ENCODE measurements around the gene NLGN2. TPM values are rescaled to one million over a fixed set of nuclear protein-coding genes. Genes with fewer than 3 reads are reported as not detected.

The NLGN2 gene
- total RNA-seq, 3 donors from 2014 or later: 2.9 to 38.0 (median 6.7) TPM

DNA sequence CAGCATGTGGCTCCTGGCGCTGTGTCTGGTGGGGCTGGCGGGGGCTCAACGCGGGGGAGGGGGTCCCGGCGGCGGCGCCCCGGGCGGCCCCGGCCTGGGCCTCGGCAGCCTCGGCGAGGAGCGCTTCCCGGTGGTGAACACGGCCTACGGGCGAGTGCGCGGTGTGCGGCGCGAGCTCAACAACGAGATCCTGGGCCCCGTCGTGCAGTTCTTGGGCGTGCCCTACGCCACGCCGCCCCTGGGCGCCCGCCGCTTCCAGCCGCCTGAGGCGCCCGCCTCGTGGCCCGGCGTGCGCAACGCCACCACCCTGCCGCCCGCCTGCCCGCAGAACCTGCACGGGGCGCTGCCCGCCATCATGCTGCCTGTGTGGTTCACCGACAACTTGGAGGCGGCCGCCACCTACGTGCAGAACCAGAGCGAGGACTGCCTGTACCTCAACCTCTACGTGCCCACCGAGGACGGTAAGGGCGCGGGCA lies 645 bp downstream of the NLGN2 start:
- Histone ChIP-seq H3K36me3 (ENCODE audit: low read depth) (no peaks in the 10 kb centered on the region), H3K9me3 (no peaks in the 10 kb centered on the region), H3K4me3 (no peak overlapping the region), H3K4me1 (ENCODE audit: low read depth) (peaks cover 8% of the 10 kb centered on the region)
- DNase-seq (peak in 1 of 3 donors; percentile 41), ATAC-seq (no peak)
- TF ChIP-seq, protein P1, sequence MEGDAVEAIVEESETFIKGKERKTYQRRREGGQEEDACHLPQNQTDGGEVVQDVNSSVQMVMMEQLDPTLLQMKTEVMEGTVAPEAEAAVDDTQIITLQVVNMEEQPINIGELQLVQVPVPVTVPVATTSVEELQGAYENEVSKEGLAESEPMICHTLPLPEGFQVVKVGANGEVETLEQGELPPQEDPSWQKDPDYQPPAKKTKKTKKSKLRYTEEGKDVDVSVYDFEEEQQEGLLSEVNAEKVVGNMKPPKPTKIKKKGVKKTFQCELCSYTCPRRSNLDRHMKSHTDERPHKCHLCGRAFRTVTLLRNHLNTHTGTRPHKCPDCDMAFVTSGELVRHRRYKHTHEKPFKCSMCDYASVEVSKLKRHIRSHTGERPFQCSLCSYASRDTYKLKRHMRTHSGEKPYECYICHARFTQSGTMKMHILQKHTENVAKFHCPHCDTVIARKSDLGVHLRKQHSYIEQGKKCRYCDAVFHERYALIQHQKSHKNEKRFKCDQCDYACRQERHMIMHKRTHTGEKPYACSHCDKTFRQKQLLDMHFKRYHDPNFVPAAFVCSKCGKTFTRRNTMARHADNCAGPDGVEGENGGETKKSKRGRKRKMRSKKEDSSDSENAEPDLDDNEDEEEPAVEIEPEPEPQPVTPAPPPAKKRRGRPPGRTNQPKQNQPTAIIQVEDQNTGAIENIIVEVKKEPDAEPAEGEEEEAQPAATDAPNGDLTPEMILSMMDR (IDR thresholded peaks at IDR 0.05): no peak
- intact Hi-C loops (cut with DNase I, micrococcal nuclease): no loop called here

DNA sequence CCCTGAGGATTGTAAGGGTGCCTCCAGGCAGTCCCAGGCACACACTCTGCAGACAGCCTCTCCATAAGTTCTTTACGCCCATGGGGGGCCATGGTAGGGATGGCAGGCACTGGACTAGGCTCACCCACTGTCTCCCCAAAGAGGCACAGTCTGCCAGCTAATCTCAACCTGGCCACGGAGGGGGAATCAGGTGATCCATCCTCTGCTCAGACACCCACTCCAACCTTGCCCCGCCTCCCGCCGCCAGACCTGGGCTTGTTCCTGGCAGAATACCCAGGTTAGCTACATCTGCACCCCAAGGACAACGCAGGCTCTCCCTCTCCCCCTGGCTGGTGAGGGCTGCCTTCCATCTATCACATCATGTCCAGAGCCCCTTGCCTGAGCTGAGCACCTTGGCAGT lies 1.2 kb downstream of the NLGN2 start:
- DNase-seq (no peak), ATAC-seq (no peak)
- intact Hi-C loops (cut with DNase I, micrococcal nuclease): no loop called here
- Histone ChIP-seq H3K36me3 (ENCODE audit: low read depth) (no peaks in the 10 kb centered on the region), H3K9me3 (no peaks in the 10 kb centered on the region), H3K4me1 (ENCODE audit: low read depth) (peaks cover 8% of the 10 kb centered on the region), H3K4me3 (no peak overlapping the region)
- TF ChIP-seq, protein P1 (IDR thresholded peaks at IDR 0.05): no peak

DNA sequence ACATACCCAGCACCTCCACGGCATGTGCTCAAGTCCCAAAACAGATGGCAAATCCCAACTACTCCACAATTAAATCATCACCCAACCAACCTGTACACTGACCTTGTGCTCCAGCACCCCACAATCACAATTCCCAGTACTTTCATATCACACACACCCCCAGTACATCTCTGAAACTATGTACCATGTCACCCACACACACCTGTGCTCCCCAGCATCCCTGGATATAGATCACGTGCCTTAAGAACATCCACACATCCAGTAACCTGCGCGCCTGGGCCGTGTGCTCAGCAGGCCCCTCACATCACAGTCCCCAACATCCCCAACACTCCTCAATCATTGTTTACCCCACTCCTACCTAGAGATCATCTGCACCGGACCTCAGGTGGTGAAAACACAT lies 2.1 kb downstream of the NLGN2 start:
- Histone ChIP-seq H3K4me1 (ENCODE audit: low read depth) (peaks cover 8% of the 10 kb centered on the region), H3K9me3 (no peaks in the 10 kb centered on the region), H3K36me3 (ENCODE audit: low read depth) (no peaks in the 10 kb centered on the region), H3K4me3 (no peak overlapping the region)
- TF ChIP-seq, protein P1 (IDR thresholded peaks at IDR 0.05): no peak
- DNase-seq (no peak), ATAC-seq (no peak)
- intact Hi-C loops (cut with DNase I, micrococcal nuclease): no loop called here

DNA sequence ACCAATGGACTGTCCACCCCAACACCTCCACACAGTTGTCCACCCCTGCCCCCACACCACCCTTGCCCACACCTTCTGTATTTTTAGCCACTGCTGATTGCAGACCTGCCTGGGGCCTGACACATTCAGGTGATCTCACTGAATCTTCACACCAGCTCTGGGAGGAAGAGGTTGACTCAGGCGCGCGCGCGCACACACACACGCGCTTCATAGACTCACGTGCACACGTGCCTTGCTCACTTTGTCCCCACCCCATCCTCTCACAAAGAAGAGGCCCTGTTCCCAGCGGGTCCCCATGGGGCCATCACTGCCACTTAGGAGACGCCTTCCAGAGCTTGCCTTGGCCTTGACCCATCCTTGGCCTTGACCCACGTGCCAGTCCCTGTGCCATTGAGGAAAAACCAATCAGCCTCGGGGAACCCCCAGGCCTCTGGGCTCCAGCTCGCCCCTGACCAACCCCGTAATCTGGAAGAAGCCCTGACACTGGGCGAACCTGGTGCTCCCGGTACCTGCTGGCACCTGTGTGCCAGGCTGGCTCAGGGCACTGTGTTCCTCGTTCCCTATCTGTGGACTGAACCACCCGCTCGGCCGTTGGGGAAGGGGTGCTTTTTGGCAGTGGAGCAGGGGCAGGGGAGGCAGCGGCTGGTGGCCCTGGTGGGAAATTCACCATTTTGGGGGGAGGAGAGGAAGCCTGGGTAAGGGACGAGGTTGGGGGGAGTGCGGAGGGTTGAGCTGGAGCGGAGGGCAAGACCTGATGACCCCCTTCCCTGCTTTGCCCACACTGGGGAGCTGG lies 3.2 kb downstream of the NLGN2 start:
- Histone ChIP-seq H3K36me3 (ENCODE audit: low read depth) (no peaks in the 10 kb centered on the region), H3K4me3 (no peak overlapping the region), H3K9me3 (no peaks in the 10 kb centered on the region), H3K4me1 (ENCODE audit: low read depth) (peaks cover 4% of the 10 kb centered on the region)
- peak in 1 of 3 donors; percentile 21 for DNase-seq
- no peak for ATAC-seq
- intact Hi-C loops (cut with DNase I, micrococcal nuclease): no loop called here
- TF ChIP-seq, protein P1 (IDR thresholded peaks at IDR 0.05): no peak

DNA sequence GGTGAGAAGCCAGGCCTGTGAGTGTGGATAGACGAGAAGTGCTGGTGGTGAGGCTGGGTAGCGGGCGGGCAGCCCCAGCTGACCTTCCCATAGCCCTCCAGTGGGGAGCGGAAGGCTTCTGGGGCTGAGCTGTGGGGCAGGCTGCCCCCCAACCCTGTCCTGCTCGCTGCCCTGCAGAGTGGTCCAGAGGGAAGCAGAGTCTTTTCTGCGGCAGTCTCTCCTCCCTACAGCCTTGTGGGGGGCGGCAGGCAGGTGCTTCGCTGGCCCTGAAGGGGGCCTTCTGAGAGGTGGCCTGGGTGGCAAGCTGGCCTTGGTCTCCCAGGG lies 3.7 kb downstream of the NLGN2 start:
- no peak for ATAC-seq
- Histone ChIP-seq H3K4me3 (no peak overlapping the region), H3K36me3 (ENCODE audit: low read depth) (no peaks in the 10 kb centered on the region), H3K9me3 (no peaks in the 10 kb centered on the region), H3K4me1 (ENCODE audit: low read depth) (peaks cover 4% of the 10 kb centered on the region)
- DNase-seq: no peak
- TF ChIP-seq, protein P1 (IDR thresholded peaks at IDR 0.05): no peak
- intact Hi-C loops (cut with DNase I, micrococcal nuclease): no loop called here
